HG02885 (cell line): ENCODE results near the gene GIMAP1.
"Not testable (repeated sequence)": the region's sequence is repeated elsewhere in the genome, so short reads cannot be mapped to it uniquely, and the experiment has no call there.

Source experiments
- ATAC-seq: cut with Tn5 transposase; IDR thresholded peaks from one replicate; pipeline ENCODE4 v1.9.1; 2021; ENCODE audit warnings: mild to moderate bottlenecking; ENCODE audit not compliant: unreplicated experiment, poor library complexity

The GIMAP1 gene

GRCh38 chr7:150716368-150716767 lies at the start of gene GIMAP1:
Gene GIMAP1 (plus strand): TSS chr7:150716613. CDS start chr7:150719048, 2,435 bp downstream.
- peak; percentile 72 for ATAC-seq

GRCh38 chr7:150668472-150668911 lies 47.9 kb upstream of the GIMAP1 start:
- peak; percentile 79 for ATAC-seq

GRCh38 chr7:150668977-150669376 lies 47.4 kb upstream of the GIMAP1 start:
- no peak for ATAC-seq

GRCh38 chr7:150671798-150672585 lies 44.4 kb upstream of the GIMAP1 start:
- not testable (repeated sequence) for ATAC-seq

GRCh38 chr7:150675714-150676113 lies 40.7 kb upstream of the GIMAP1 start:
- ATAC-seq, result no peak

GRCh38 chr7:150676276-150676675 lies 40.1 kb upstream of the GIMAP1 start:
- not testable (repeated sequence) for ATAC-seq

GRCh38 chr7:150676854-150677253 lies 39.6 kb upstream of the GIMAP1 start:
- ATAC-seq, result not testable (repeated sequence)

GRCh38 chr7:150678601-150679000 lies 37.8 kb upstream of the GIMAP1 start:
- ATAC-seq, result not testable (repeated sequence)

GRCh38 chr7:150680364-150680763 lies 36.0 kb upstream of the GIMAP1 start:
- not testable (repeated sequence) for ATAC-seq

GRCh38 chr7:150685219-150686029 lies 31.0 kb upstream of the GIMAP1 start, which contains the start of gene GIMAP2:
Gene GIMAP2 (plus strand): TSS chr7:150685706. CDS start chr7:150687060, 1,354 bp downstream.
- ATAC-seq, result peak; percentile 93

- ATAC-seq, result peak; percentile 48
Observed at GRCh38 chr7:150686030-150686631, 30.3 kb upstream of the GIMAP1 start.

GRCh38 chr7:150688630-150689029 lies 27.8 kb upstream of the GIMAP1 start:
- ATAC-seq, result no peak

GRCh38 chr7:150695654-150696053 lies 20.8 kb upstream of the GIMAP1 start:
- ATAC-seq, result no peak

- no peak for ATAC-seq
Observed at GRCh38 chr7:150703209-150703608, 13.2 kb upstream of the GIMAP1 start.

GRCh38 chr7:150715293-150715692 lies 1.1 kb upstream of the GIMAP1 start:
- ATAC-seq, result no peak

GRCh38 chr7:150715738-150716137 lies 675 bp upstream of the GIMAP1 start:
- no peak for ATAC-seq

- ATAC-seq, result no peak
Observed at GRCh38 chr7:150716939-150717338, 526 bp downstream of the GIMAP1 start.

- ATAC-seq, result no peak
Observed at GRCh38 chr7:150717814-150718420, 1.5 kb downstream of the GIMAP1 start.

GRCh38 chr7:150719436-150719835 lies 3.0 kb downstream of the GIMAP1 start:
- no peak for ATAC-seq
